Common myeloid progenitor, CD34-positive (primary cell): Measurements from ENCODE around the gene LRIG2.
A peak's percentile ranks its signal among the peaks of the same experiment; 100 is the strongest.

ENCODE experiments used
- CTCF ChIA-PET: fragments of 350-600 bp; sonication (Branson Sonifier 250); formaldehyde crosslinking; loops from one replicate; lab custom pipeline; 2021; ENCODE audit warnings: antibody characterized with exemption; lab: Charles Lee
- POLR2A ChIA-PET: fragments of 350-600 bp; sonication (Branson Sonifier 250); formaldehyde crosslinking; loops from one replicate; lab custom pipeline; 2021; ENCODE audit warnings: antibody characterized with exemption; lab: Charles Lee
- DNase-seq, 3 donors: peaks; one replicate each; pipeline versions ENCODE4 v3.0.0 to v3.0.0-alpha.2; 2013
- H3K27ac ChIP-seq, 2 experiments: 1 replicate in 1 of 2; 2 replicates in 1 of 2; pipeline ENCODE4 v1.7.0; 2013; ENCODE audit warnings: inconsistent platforms in 2 of 2, low read length in 2 of 2, mild to moderate bottlenecking in 2 of 2, low read depth in 1 of 2, moderate library complexity in 1 of 2; ENCODE audit not compliant: severe bottlenecking in 2 of 2, insufficient read depth in 1 of 2, poor library complexity in 1 of 2
- H3K27me3 ChIP-seq, 5 experiments: replicated peaks in 2 of 5; 1 replicate in 3 of 5; 2 replicates in 2 of 5; pipeline versions ENCODE4 v1.6.1 to v1.7.0; 2013; ENCODE audit warnings: low read length in 4 of 5, mild to moderate bottlenecking in 2 of 5, moderate library complexity in 2 of 5, inconsistent platforms in 1 of 5; ENCODE audit not compliant: insufficient read depth in 5 of 5, control insufficient read depth in 4 of 5
- H3K36me3 ChIP-seq, 4 experiments: 1 replicate in 2 of 4; 2 replicates in 2 of 4; pipeline versions ENCODE4 v1.6.1 to v1.7.0; 2013; ENCODE audit warnings: low read length in 3 of 4, control low read depth in 1 of 4, mild to moderate bottlenecking in 1 of 4; ENCODE audit not compliant: control insufficient read depth in 4 of 4, insufficient read depth in 4 of 4
- H3K4me1 ChIP-seq, 4 experiments: 1 replicate in 3 of 4; 2 replicates in 1 of 4; pipeline versions ENCODE4 v1.6.1 to v1.7.1; 2013; ENCODE audit warnings: low read length in 3 of 4, mild to moderate bottlenecking in 3 of 4, control low read depth in 1 of 4, inconsistent platforms in 1 of 4, moderate library complexity in 1 of 4; ENCODE audit not compliant: control insufficient read depth in 4 of 4, insufficient read depth in 4 of 4; ENCODE audit errors: control extremely low read depth in 1 of 4
- H3K4me3 ChIP-seq, 7 experiments: 1 replicate in 4 of 7; 2 replicates in 3 of 7; pipeline versions ENCODE4 v1.5.1 to v1.7.0; 2013; ENCODE audit warnings: mild to moderate bottlenecking in 7 of 7, low read length in 6 of 7, moderate library complexity in 6 of 7, inconsistent platforms in 2 of 7, low read depth in 2 of 7, control low read depth in 1 of 7; ENCODE audit not compliant: insufficient read depth in 4 of 7, control insufficient read depth in 1 of 7; ENCODE audit errors: extremely low read depth in 1 of 7
- H3K9me3 ChIP-seq, 5 experiments: 1 replicate in 4 of 5; 2 replicates in 1 of 5; pipeline versions ENCODE4 v1.6.1 to v1.7.1; 2013; ENCODE audit warnings: low read length in 4 of 5, mild to moderate bottlenecking in 2 of 5, inconsistent platforms in 1 of 5, low read depth in 1 of 5, moderate library complexity in 1 of 5; ENCODE audit not compliant: control insufficient read depth in 4 of 5, insufficient read depth in 2 of 5; ENCODE audit errors: control extremely low read depth in 1 of 5
- WGBS: methylation state at CpG from one replicate; pipeline ENCODE4 v1.1.5; 2013; ENCODE audit not compliant: insufficient coverage; 5-methylcytosine and 5-hydroxymethylcytosine counted together

Gene LRIG2

GRCh38 chr1:113035086-113035485 is 37.9 kb upstream of the LRIG2 start:
- 93% methylated on average over 3 of the region's 5 CpGs for WGBS
- no peak overlapping the region for H3K4me3 ChIP-seq
- ChIA-PET POLR2A (no interaction called here), CTCF (no interaction called here)
- DNase-seq = no peak
- no peaks in the 10 kb centered on the region for H3K4me1 ChIP-seq
- no peak overlapping the region for H3K27ac ChIP-seq
- no peaks in the 10 kb centered on the region for H3K27me3 ChIP-seq
- no peaks in the 10 kb centered on the region for H3K36me3 ChIP-seq
- no peaks in the 10 kb centered on the region for H3K9me3 ChIP-seq

GRCh38 chr1:113036639-113037321 is 36.2 kb upstream of the LRIG2 start:
- no peaks in the 10 kb centered on the region for H3K9me3 ChIP-seq
- H3K4me3 ChIP-seq = no peak overlapping the region
- ChIA-PET CTCF (no interaction called here), POLR2A (no interaction called here)
- H3K27me3 ChIP-seq = no peaks in the 10 kb centered on the region
- H3K4me1 ChIP-seq = no peaks in the 10 kb centered on the region
- no peak for DNase-seq
- 100% methylated on average over 1 of the region's 2 CpGs for whole genome bisulfite sequencing
- H3K36me3 ChIP-seq = no peaks in the 10 kb centered on the region
- H3K27ac ChIP-seq = no peak overlapping the region

GRCh38 chr1:113040041-113040440 is 33.0 kb upstream of the LRIG2 start:
- WGBS = 14% methylated on average over 2 of the region's 2 CpGs
- H3K4me3 ChIP-seq = no peak overlapping the region
- ChIA-PET CTCF (interaction anchor here (1.3 to 5.9 kb wide), 3 partner anchors 12 to 221 kb away, joined by 3 to 51 read pairs (median 4); no protein-coding TSS in a partner anchor), POLR2A (no interaction called here)
- no peak overlapping the region for H3K27ac ChIP-seq
- no peaks in the 10 kb centered on the region for H3K36me3 ChIP-seq
- peaks cover 0 to 19% (median 9%) of the 10 kb centered on the region in 4 experiments for H3K4me1 ChIP-seq
- no peaks in the 10 kb centered on the region for H3K9me3 ChIP-seq
- peak in 1 of 3 donors; percentile 37 for DNase-seq
- no peaks in the 10 kb centered on the region for H3K27me3 ChIP-seq

GRCh38 chr1:113040718-113041412 is 32.1 kb upstream of the LRIG2 start:
- Histone ChIP-seq H3K9me3 (no peaks in the 10 kb centered on the region), H3K36me3 (no peaks in the 10 kb centered on the region), H3K4me3 (no peak overlapping the region), H3K4me1 (peaks cover 0 to 19% (median 9%) of the 10 kb centered on the region in 4 experiments), H3K27me3 (no peaks in the 10 kb centered on the region), H3K27ac (no peak overlapping the region)
- WGBS = 90% methylated on average over 8 of the region's 8 CpGs
- ChIA-PET CTCF (interaction anchor here (0.9 to 5.9 kb wide), 8 partner anchors 13 to 325 kb away, joined by 3 to 51 read pairs (median 4); partner anchors contain the start of gene PPM1J), POLR2A (no interaction called here)
- DNase-seq = no peak

GRCh38 chr1:113041569-113042284 is 31.3 kb upstream of the LRIG2 start:
- POLR2A ChIA-PET = no interaction called here
- 50% methylated on average over 1 of the region's 1 CpG for WGBS
- H3K27ac ChIP-seq = no peak overlapping the region

GRCh38 chr1:113042285-113043143 is 30.5 kb upstream of the LRIG2 start:
- H3K27ac ChIP-seq = no peak overlapping the region
- H3K27me3 ChIP-seq = no peaks in the 10 kb centered on the region
- POLR2A ChIA-PET = no interaction called here
- DNase-seq = peak; percentile 80 to 85 (median 84)
- 0% methylated on average over 6 of the region's 11 CpGs for WGBS
- no peaks in the 10 kb centered on the region for H3K9me3 ChIP-seq
- peaks cover 9 to 33% (median 16%) of the 10 kb centered on the region in 4 experiments for H3K4me1 ChIP-seq
- CTCF ChIA-PET = interaction anchor here (0.6 to 5.9 kb wide), 18 partner anchors 10 to 705 kb away, joined by 3 to 51 read pairs (median 4); partner anchors contain the start of genes LRIG2 and PPM1J
- H3K4me3 ChIP-seq = peak overlapping the region in 1 of 7 experiments; percentile 11
- H3K36me3 ChIP-seq = no peaks in the 10 kb centered on the region

More at GRCh38 chr1:113041569-113042284, 31.3 kb upstream of the LRIG2 start:
- DNase-seq = peak in 1 of 3 donors; percentile 23
- H3K36me3 ChIP-seq = no peaks in the 10 kb centered on the region
- no peak overlapping the region for H3K4me3 ChIP-seq
- H3K27me3 ChIP-seq = no peaks in the 10 kb centered on the region
- no peaks in the 10 kb centered on the region for H3K9me3 ChIP-seq
- H3K4me1 ChIP-seq = peaks cover 4 to 27% (median 14%) of the 10 kb centered on the region in 4 experiments
- CTCF ChIA-PET = interaction anchor here (0.6 to 5.9 kb wide), 18 partner anchors 10 to 325 kb away, joined by 3 to 51 read pairs (median 4); partner anchors contain the start of genes LRIG2 and PPM1J
